ENCODE results near the gene BANP.
"Not testable (repeated sequence)": the region's sequence is repeated elsewhere in the genome, so short reads cannot be mapped to it uniquely, and the experiment has no call there.

The BANP gene

GRCh38 chr16:88038526-88038908 lies 87.3 kb downstream of the BANP start:
- not testable (repeated sequence) for DNase-seq

GRCh38 chr16:88039591-88039990 lies 88.4 kb downstream of the BANP start:
- no peak for DNase-seq
- TF ChIP-seq GATA1 (IDR thresholded peaks at IDR 0.05; ENCODE audit: low read depth, low read length) = no peak
- TF ChIP-seq POLR2A (IDR thresholded peaks at IDR 0.05; ENCODE audit: low read length) = no peak

GRCh38 chr16:88040196-88040876 lies 89.1 kb downstream of the BANP start:
- not testable (repeated sequence) for DNase-seq

GRCh38 chr16:88040877-88041244 lies 89.6 kb downstream of the BANP start:
- not testable (repeated sequence) for DNase-seq

DNA sequence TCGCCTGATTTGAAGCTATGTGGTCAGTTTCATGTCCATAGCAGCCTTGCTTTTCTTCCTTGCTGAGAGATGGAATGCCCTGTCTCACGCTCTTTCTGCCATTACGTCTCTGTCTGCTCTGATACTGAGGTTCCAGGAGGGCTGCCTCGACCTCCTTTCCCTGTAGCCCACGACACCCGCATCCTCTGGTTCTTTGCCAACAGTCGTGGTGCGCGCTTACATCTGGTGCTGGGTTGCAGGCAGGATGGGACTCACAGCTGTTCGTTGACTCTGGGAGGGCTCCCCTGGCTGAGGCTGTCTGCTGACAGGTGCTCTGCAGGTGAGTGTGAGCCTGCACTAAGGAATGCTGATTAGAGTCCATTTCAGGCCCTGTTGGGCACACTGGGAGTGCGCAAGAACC lies 90.3 kb downstream of the BANP start:
- DNase-seq = not testable (repeated sequence)

DNA sequence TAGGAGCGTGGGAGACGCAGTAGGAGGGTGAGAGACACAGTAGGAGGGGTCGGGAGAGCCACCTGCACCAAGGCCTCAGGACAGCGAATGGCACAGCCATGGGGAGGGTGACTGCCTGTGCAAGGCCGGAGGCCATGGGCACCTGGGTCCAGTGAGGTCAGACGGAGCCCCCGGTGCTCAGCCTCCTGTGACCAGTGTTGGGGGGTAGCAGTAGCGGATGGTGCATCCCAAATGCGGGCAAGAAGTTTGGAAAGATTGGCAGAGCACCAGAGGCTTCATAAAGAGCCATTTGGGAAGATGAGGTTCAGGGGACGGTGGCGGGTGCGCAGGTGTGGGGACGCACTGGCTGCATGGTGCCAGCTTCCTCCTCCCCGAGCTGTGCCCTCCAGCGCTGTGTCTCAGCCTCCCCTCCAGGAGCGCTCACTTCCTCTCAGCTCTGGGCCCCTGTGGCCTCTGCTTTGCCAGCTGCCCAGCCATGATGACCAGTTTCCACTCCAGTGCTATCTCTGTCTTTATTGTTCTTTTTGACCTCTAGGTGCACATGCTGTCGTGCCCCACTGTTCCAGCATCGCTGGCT lies 90.8 kb downstream of the BANP start:
- not testable (repeated sequence) for DNase-seq

DNA sequence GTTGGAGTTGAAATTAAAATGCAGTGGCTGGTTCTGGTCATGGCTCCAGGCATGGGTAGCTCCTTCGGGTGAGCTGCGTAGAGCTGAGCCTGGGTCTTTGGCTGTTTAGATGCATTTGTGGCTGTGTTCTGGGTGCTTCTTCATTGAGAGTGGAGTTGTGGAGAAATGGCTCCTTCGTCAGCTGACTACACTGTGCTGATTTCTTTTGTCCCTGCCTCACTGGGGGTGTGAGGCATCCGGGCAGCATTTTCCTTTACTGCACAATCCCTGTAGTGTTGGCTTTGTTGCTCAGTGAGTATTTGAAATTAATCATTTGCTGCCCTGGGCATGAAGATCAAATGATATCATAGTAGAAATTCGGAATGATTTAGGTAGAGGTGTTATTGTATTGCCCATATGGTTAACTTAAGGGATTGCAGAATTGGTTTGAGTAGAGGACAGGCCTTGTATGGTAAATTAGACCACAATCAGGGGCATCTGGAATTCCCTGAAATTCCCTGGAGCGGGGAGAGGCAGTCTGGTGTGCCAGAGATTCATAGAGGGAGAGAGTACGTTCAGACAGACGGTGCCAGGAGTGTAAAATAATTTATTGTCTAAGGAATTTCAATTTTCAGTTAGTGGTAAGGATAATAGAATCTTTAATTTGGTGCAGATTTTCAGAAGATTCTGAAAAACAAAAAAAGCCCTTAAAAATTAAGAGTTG lies 92.1 kb downstream of the BANP start:
- not testable (repeated sequence) for DNase-seq

GRCh38 chr16:88044121-88044581 lies 92.9 kb downstream of the BANP start:
- DNase-seq = not testable (repeated sequence)

DNA sequence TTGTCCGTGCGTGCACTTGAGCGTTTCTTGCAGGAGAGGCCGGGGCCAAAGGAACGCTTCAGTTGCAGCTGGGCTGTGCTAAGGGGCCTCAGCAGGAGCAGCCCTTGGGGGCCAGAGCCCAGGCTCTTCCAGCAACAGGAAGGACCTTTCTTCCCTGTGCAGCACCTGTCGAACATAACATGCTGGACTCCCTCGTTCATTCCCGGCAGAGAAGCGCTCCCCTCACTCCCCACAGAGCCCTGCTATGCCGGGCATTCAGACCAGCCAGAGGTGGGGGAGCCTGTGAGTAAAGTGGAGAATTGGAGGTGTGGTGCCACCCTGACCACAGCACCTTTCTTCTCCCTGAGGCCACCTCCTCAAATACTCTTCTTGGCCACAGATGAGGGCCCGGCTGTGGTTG lies 94.1 kb downstream of the BANP start:
- DNase-seq = not testable (repeated sequence)

GRCh38 chr16:88045820-88046303 lies 94.6 kb downstream of the BANP start:
- TF ChIP-seq POLR2A (IDR thresholded peaks at IDR 0.05; ENCODE audit: low read length) (no peak), GATA1 (IDR thresholded peaks at IDR 0.05; ENCODE audit: low read depth, low read length) (no peak)

DNA sequence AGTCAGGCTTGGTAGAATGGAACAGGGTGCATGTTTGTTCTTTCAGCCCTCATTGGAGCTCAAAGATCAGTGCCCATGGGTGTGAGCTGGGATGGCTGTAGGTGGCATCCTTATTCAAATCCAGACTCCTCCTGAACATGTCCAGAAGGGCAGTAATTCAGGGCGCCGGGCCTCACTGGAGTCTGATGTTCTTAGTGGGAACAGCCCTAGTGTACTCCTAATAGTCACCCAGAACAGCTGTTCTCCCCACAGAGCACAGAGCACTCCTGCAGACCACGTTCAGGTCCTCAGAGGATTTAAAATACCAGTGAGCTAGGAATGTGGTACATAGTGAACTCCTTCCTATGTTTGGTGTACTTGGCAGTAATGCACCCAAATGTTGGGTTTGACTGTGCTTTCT lies 96.2 kb downstream of the BANP start:
- TF ChIP-seq GATA1 (IDR thresholded peaks at IDR 0.05; ENCODE audit: low read depth, low read length) = no peak
- TF ChIP-seq POLR2A (IDR thresholded peaks at IDR 0.05; ENCODE audit: low read length) = no peak
- no peak for DNase-seq

More at GRCh38 chr16:88045820-88046303, 94.6 kb downstream of the BANP start:
- DNase-seq = no peak

- no peak for TF ChIP-seq POLR2A (IDR thresholded peaks at IDR 0.05; ENCODE audit: low read length)
- TF ChIP-seq GATA1 (IDR thresholded peaks at IDR 0.05; ENCODE audit: low read depth, low read length) = no peak
- no peak for DNase-seq
Measured at GRCh38 chr16:88048985-88049384, 97.8 kb downstream of the BANP start.

DNA sequence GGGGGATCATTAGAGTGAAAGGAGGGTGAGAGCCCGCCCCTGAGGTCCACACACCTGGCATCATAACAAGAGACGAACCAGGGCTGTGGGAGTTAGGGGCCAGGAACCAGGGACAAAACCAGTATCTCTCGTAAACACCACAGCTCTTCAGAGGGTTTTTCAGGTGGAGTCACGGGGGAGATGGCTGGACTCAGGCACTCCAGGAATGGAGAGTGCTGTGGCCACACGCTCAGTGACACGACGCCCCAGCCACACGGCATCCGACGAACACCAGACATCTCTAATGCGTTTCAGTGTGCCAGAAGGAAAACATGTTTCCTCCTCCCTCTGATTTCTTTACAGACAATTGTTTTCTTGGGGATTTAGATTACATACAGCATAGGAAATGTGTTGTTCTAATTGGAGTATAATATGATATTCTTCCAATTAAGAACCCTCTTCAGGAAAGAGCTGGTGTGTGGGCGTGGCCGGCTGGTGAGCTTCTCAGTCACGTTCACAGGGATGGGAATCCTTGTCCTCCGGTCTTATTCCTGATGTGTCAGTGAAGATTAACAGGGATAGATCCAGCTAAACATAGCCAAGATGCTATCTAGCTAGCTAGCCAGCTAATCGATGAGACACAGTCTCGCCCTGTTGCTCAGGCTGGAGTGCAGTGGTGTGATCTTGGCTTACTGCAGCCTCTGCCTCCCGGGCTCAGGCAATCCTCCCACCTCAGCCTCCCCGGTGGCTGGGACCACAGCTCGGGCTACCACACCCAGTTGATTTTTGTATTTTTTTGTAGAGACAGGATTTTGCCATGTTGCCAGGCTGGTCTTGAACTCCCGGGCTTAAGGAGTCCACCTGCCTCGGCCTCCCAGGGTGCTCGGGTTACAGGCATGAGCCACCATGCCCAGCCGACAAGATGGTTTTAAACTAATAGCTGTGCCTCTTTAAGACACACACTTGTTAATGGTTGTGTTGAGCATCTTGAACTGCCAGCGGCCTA lies 98.6 kb downstream of the BANP start:
- TF ChIP-seq POLR2A (IDR thresholded peaks at IDR 0.05; ENCODE audit: low read length) = no peak
- TF ChIP-seq GATA1 (IDR thresholded peaks at IDR 0.05; ENCODE audit: low read depth, low read length) = no peak
- DNase-seq = no peak

GRCh38 chr16:88050952-88051660 lies 99.9 kb downstream of the BANP start:
- DNase-seq = no peak
- TF ChIP-seq GATA1 (IDR thresholded peaks at IDR 0.05; ENCODE audit: low read depth, low read length) = no peak
- TF ChIP-seq POLR2A (IDR thresholded peaks at IDR 0.05; ENCODE audit: low read length) = no peak

All from erythroblast (primary cell).